Suprapubic skin (tissue), 3 donors: ENCODE data around the gene RUNX1.

ENCODE experiments used
- EP300 ChIP-seq: sonication (generic); formaldehyde crosslinking; IDR thresholded peaks from one replicate; pipeline ENCODE4 v1.6.1; 2017; ENCODE audit warnings: antibody characterized with exemption
- POLR2A ChIP-seq, 2 donors: fragments of 450-650 bp; IDR thresholded peaks; one replicate each; pipeline ENCODE4 v1.6.1; 2017; ENCODE audit warnings: antibody characterized with exemption in 2 of 2, mild to moderate bottlenecking in 2 of 2, moderate library complexity in 2 of 2
- TF ChIP-seq, protein P1 (sequence below), 2 donors: fragments of 200-600 bp in 1 of 2; fragments of 450-650 bp in 1 of 2; sonication (generic) in 1 of 2; IDR thresholded peaks; one replicate each; pipeline ENCODE4 v1.5.1; 2016 to 2019; ENCODE audit warnings: antibody characterized with exemption in 2 of 2, mild to moderate bottlenecking in 1 of 2, moderate library complexity in 1 of 2

DNA sequence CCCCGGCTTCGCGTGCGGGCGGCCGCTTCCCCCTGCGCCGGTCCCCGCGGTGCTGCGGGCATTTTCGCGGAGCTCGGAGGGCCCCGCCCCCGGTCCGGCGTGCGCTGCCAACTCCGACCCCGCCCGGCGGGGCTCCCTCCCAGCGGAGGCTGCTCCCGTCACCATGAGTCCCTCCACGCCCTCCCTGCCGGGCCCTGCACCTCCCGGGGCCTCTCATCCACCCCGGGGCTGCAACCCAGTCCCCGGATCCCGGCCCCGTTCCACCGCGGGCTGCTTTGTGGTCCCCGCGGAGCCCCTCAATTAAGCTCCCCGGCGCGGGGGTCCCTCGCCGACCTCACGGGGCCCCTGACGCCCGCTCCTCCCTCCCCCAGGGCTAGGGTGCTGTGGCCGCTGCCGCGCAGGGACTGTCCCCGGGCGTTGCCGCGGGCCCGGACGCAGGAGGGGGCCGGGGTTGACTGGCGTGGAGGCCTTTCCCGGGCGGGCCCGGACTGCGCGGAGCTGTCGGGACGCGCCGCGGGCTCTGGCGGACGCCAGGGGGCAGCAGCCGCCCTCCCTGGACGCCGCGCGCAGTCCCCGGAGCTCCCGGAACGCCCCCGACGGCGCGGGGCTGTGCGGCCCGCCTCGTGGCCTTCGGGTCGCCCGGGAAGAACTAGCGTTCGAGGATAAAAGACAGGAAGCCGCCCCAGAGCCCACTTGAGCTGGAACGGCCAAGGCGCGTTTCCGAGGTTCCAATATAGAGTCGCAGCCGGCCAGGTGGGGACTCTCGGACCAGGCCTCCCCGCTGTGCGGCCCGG, 159.2 kb downstream of the RUNX1 start:
- TF ChIP-seq POLR2A (IDR thresholded peaks at IDR 0.05) (peak in 1 of 2 donors; percentile 14), EP300 (no peak)
- TF ChIP-seq, protein P1, sequence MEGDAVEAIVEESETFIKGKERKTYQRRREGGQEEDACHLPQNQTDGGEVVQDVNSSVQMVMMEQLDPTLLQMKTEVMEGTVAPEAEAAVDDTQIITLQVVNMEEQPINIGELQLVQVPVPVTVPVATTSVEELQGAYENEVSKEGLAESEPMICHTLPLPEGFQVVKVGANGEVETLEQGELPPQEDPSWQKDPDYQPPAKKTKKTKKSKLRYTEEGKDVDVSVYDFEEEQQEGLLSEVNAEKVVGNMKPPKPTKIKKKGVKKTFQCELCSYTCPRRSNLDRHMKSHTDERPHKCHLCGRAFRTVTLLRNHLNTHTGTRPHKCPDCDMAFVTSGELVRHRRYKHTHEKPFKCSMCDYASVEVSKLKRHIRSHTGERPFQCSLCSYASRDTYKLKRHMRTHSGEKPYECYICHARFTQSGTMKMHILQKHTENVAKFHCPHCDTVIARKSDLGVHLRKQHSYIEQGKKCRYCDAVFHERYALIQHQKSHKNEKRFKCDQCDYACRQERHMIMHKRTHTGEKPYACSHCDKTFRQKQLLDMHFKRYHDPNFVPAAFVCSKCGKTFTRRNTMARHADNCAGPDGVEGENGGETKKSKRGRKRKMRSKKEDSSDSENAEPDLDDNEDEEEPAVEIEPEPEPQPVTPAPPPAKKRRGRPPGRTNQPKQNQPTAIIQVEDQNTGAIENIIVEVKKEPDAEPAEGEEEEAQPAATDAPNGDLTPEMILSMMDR (IDR thresholded peaks at IDR 0.05), result peak; percentile 79 to 93
